Stimulated activated CD4-positive, alpha-beta T cell treated with anti-CD3 and anti-CD28 coated beads, Interleukin-4, amount 100 ng/mL, for 48 hours (primary cell): ENCODE measurements around the gene SETD5.

Source experiments
- DNase-seq, 2 donors: peaks; one replicate each; pipeline ENCODE4 v3.0.0-alpha.2; 2020; ENCODE audit warnings: low read depth in 2 of 2

SETD5 gene

GRCh38 chr3:9408546-9408945 is 11.1 kb downstream of the SETD5 start:
- no peak for DNase-seq

GRCh38 chr3:9409981-9410854 is 12.8 kb downstream of the SETD5 start:
- no peak for DNase-seq

- no peak for DNase-seq
These were observed 13.9 kb downstream of the SETD5 start for GRCh38 chr3:9411302-9411701.

GRCh38 chr3:9412293-9412692 is 14.9 kb downstream of the SETD5 start:
- DNase-seq, result no peak

DNA sequence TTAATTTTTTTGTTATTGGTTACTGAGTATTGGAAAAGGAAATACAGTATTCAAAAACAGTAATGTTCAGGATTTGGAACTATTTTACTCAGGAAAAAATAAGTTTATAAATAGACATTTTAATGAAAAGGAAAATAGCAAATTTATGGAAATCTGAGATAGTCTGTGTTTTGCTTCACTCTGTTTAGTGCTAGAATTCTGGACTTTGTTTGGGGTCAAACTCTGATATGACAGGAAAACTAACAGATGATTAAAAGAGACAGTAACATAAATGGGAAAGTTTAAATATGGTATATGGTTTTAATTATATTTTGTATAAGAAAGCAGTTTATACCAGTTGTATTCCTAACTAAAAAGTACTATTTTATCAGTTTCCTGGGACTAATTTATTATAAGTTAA is 17.4 kb downstream of the SETD5 start:
- DNase-seq, result no peak

- no peak for DNase-seq
These were observed 18.2 kb downstream of the SETD5 start for GRCh38 chr3:9415485-9416138.

DNA sequence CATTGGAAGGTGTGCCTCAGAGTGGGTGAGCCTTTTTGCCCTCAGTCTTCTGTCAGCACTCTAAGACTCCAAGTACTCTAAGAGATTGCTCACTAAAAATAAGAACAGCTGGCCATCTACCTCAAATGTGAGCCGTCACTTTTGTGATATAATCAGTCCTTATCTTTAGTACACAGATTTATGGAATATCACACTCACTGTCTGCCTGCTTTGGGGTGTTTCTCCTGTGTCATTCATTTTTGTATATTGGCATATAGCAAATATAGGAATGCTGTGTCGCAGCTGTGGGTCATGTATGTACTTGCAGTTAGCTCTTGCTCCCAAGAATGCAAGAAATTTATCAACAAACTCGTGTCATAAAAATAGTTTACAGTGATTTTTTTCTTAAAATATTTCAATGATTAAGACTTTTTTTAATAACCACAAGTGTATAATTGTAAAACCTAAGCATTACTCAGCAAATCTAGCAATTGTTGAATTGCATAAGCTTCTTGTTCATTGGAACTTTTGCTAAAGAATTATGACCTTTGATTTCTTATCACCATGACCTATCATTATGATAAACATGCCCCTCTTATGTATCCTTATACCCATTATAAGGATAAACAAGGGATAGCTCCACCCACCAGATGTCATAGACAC is 18.8 kb downstream of the SETD5 start:
- DNase-seq, result no peak

- no peak for DNase-seq
These were observed 23.6 kb downstream of the SETD5 start for GRCh38 chr3:9420850-9421549.

- DNase-seq, result no peak
These were observed 25.5 kb downstream of the SETD5 start for GRCh38 chr3:9422712-9423424.

- DNase-seq, result no peak
These were observed 31.0 kb downstream of the SETD5 start for GRCh38 chr3:9428411-9428810.

- no peak for DNase-seq
These were observed 33.3 kb downstream of the SETD5 start for GRCh38 chr3:9430733-9431132.

DNA sequence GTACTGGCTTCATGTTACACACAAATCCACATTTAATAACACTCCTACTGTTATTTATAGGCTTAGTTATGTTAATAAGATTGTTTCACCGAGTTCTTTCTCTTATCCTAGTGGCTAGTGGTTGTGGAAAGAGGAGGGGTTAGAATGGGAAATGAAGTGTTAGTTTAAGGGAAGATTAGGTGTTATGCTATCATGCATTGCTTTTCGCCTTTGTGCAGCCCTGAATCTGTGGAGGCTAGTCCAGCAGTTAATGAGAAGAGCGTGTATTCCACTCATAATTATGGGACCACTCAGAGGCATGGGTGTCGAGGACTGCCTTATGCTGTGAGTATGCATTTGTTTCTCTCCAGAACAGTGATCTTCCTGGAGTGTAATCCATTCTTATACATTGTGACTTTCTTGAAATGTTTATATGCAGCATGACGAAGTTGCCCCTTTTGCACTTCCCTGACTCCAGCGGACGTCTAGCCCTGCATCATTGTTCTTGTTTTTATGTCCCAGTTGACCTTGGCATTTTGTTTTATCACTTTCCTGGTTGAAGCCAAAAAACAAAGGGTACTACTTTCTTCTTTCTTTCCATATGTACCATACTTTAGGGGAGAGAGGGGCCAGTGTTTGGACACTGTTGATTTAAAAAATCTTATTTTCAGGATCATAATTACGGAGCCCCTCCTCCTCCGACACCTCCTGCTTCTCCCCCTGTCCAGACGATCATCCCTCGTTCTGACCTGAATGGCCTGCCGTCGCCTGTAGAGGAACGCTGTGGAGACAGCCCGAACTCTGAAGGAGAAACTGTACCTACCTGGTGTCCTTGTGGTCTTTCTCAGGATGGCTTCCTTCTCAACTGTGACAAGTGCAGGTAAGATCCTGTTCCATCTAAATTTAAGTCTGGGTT is 36.5 kb downstream of the SETD5 start:
- no peak for DNase-seq

- DNase-seq, result no peak
These were observed 37.9 kb downstream of the SETD5 start for GRCh38 chr3:9435316-9435715.

DNA sequence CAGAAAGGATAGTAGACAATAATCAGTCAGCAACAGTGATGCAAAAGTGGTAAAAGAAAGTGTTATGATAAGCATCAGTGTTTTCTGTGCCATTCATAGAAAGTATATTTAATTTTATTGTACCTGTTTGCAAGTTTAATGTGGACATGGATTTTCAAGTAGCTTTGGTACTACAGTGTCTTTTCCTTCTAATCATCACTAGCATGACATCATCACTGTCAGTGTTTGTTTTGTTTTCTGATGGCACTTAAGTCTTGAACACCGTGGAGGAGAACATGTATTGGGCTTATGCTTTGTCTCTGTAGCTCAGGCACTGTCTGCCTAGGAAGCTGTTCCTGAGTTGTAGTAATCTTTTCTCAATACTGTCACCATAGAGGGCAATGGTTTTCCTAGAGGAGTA is 41.9 kb downstream of the SETD5 start:
- no peak for DNase-seq

DNA sequence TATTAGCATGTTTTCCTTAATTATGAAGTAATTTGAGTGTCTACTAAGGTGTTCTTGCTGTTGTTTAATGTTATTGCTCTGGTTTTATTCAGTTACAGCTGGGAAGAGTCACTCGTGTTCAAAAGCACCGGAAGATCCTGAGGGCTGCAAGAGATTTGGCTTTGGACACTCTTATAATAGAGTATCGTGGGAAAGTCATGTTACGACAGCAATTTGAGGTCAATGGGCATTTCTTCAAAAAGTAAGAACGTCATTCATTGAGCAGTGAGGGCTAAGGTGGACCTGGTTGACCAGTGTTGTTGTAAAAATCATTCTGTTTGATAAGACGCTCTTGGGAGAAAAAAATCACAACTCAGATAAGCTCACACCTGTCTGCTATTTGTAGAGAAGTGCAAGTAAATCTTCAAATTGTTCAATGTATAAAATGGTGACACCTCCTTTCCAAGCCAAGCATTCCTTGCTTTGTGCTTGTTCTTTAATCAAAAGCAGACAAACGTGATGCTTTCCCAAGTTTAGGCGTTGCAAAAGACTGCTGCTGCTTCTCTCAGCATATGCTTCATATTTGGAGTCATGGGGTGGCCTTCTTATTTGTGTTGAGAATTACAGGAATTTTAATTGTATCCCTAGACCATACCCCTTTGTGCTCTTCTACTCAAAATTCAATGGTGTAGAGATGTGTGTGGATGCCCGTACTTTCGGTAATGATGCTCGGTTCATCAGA is 44.2 kb downstream of the SETD5 start:
- DNase-seq, result no peak

DNA sequence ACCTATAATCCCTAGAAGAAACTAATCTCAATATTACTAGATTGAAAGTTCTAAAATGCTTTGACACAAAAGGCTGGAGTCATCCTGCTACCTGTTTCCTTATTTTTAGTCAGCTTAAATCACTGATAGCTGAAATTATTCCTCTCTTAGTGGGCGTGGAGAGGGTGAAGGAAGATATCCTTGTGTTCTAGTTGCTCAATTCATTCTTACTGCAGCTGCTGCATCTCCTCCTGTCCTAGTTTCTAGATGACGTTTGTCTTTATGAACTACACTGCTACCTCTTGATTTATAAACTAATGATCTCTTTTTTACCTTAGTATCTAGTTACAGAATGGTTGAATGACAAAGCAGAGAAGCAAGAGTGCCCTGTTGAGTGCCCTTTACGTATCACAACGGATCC is 50.7 kb downstream of the SETD5 start:
- no peak for DNase-seq

DNA sequence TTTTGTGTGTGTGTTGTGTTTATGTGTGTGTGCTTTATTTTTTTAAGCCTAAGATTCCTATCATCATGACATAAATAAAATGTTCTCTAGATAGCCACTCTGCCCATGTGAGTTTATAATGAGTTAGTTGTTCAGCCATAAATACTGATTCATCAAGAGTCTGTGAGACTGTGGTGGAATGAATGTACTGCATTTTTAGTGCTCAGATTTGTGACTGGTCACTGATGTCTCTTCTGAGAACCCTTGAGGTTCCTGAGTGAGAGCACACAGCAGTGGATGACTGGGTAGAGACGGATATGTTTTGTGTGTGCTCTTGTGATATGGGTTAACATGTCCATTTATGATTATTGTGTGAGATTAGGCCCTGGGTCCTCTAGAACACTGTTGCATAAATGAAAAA is 51.2 kb downstream of the SETD5 start:
- DNase-seq, result no peak

DNA sequence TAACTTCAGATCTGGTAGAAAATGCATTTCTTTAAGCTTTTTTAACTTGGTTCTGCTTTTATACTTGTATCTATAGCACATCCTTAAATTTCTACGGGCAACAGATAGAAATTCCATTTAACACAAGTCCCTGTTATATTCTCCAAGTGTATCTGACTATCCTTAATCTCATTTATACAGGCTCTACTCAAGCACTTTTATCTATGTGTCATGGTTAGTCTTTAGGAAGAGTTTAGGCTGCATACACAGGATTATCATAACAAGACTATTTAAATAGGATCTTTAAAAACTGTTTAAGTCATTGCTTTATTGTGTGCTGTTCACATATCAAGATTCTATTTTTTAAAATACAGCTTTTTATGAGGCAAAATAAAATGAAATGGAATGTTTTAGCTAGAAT is 52.7 kb downstream of the SETD5 start:
- DNase-seq, result no peak

GRCh38 chr3:9450991-9451390 is 53.6 kb downstream of the SETD5 start:
- no peak for DNase-seq

DNA sequence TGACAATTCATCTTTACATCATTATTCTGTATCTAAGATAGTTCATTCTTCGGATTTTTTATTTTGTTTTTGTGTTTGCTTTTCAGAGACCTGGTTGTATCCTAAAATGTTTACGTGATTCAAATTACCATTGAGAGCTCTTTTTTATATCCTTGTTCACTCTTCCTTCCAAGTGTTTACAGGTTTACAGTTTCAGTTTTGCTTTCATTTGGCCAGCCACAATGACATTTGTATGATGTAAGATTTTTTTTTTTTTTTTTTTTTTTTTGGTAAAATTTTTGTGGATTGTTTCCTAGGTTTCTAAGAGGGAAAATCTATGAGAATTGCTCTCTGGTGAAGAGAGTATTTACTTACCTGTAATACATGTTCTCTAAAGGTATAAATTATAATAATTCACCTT is 55.0 kb downstream of the SETD5 start:
- no peak for DNase-seq
